A549 (cell line): ENCODE data around the gene HAND1.

Experiments
- HOXA7 ChIP-seq: fragments of 250-450 bp; sonication (Bioruptor Pico); IDR thresholded peaks from 2 replicates; pipeline ENCODE4 v1.5.0; 2020; ENCODE audit warnings: mild to moderate bottlenecking, moderate library complexity
- JUNB ChIP-seq: fragments of >200 bp; sonication (Bioruptor Twin); formaldehyde crosslinking; IDR thresholded peaks from 2 replicates; pipeline ENCODE4 v1.6.1; 2016
- POLR2A ChIP-seq: IDR thresholded peaks from 2 replicates; pipeline ENCODE4 v1.6.1; 2012; ENCODE audit warnings: mild to moderate bottlenecking, low read length
- ZSCAN20 ChIP-seq: fragments of 250-450 bp; sonication (Bioruptor Pico); IDR thresholded peaks from 2 replicates; pipeline ENCODE4 v1.8.0; 2022; ENCODE audit warnings: mild to moderate bottlenecking, moderate library complexity
- TF ChIP-seq, protein P1 (sequence below): fragments of >200 bp; sonication (Bioruptor Twin); formaldehyde crosslinking; IDR thresholded peaks from 3 replicates; pipeline ENCODE4 v1.5.1; 2016

- no peak for TF ChIP-seq POLR2A
- TF ChIP-seq, protein P1, sequence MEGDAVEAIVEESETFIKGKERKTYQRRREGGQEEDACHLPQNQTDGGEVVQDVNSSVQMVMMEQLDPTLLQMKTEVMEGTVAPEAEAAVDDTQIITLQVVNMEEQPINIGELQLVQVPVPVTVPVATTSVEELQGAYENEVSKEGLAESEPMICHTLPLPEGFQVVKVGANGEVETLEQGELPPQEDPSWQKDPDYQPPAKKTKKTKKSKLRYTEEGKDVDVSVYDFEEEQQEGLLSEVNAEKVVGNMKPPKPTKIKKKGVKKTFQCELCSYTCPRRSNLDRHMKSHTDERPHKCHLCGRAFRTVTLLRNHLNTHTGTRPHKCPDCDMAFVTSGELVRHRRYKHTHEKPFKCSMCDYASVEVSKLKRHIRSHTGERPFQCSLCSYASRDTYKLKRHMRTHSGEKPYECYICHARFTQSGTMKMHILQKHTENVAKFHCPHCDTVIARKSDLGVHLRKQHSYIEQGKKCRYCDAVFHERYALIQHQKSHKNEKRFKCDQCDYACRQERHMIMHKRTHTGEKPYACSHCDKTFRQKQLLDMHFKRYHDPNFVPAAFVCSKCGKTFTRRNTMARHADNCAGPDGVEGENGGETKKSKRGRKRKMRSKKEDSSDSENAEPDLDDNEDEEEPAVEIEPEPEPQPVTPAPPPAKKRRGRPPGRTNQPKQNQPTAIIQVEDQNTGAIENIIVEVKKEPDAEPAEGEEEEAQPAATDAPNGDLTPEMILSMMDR, result no peak
- TF ChIP-seq ZSCAN20 (CRISPR knock-in tag), result no peak
- no peak for TF ChIP-seq HOXA7
- TF ChIP-seq JUNB, result no peak
These were observed 13.9 kb upstream of the HAND1 start for GRCh38 chr5:154491941-154492340.
